PC-3 (cell line): ENCODE results near the gene DAND5.

ENCODE experiments used
- CTCF ChIP-seq: fragments of 300-600 bp; sonication (generic); conservative IDR thresholded peaks from 2 replicates; pipeline ENCODE4 v1.5.1; 2017; ENCODE audit warnings: antibody characterized with exemption, low read depth, mild to moderate bottlenecking, low read length
- EZH2 ChIP-seq: fragments of 300-600 bp; sonication (generic); IDR thresholded peaks from one replicate; pipeline ENCODE4 v1.6.1; 2017; ENCODE audit warnings: antibody characterized with exemption, mild to moderate bottlenecking, low read length; ENCODE audit not compliant: unreplicated experiment
- EZH2phosphoT487 ChIP-seq: fragments of 300-600 bp; sonication (generic); IDR thresholded peaks from 2 replicates; pipeline ENCODE4 v1.6.1; 2018; ENCODE audit warnings: mild to moderate bottlenecking, antibody characterized with exemption, low read length, borderline replicate concordance

GRCh38 chr19:12987190-12987589 lies 17.8 kb downstream of the DAND5 start:
- TF ChIP-seq CTCF = no peak
- TF ChIP-seq EZH2 = no peak
- TF ChIP-seq EZH2phosphoT487 = no peak
